GM21526 (cell line): ENCODE results near the gene ABHD12B.
"Not testable (repeated sequence)": the region's sequence is repeated elsewhere in the genome, so short reads cannot be mapped to it uniquely, and the experiment has no call there.

ENCODE experiments used
- ATAC-seq: cut with Tn5 transposase; IDR thresholded peaks from one replicate; pipeline ENCODE4 v1.9.1; 2021; ENCODE audit warnings: moderate library complexity; ENCODE audit not compliant: unreplicated experiment, low FRiP score

Gene ABHD12B

GRCh38 chr14:50932156-50932555, 60.3 kb downstream of the ABHD12B start:
- ATAC-seq: no peak

- ATAC-seq: no peak
Measured at GRCh38 chr14:50932592-50933495, 61.0 kb downstream of the ABHD12B start.

- ATAC-seq: no peak
Measured at GRCh38 chr14:50935126-50936015, 63.5 kb downstream of the ABHD12B start.

GRCh38 chr14:50936016-50936340, 64.1 kb downstream of the ABHD12B start:
- ATAC-seq: no peak

- no peak for ATAC-seq
Measured at GRCh38 chr14:50936882-50937281, 65.0 kb downstream of the ABHD12B start.

GRCh38 chr14:50937325-50937724, 65.5 kb downstream of the ABHD12B start:
- ATAC-seq: no peak

GRCh38 chr14:50937800-50938199, 65.9 kb downstream of the ABHD12B start:
- no peak for ATAC-seq

- ATAC-seq: no peak
Measured at GRCh38 chr14:50941151-50941550, 69.3 kb downstream of the ABHD12B start.

- not testable (repeated sequence) for ATAC-seq
Measured at GRCh38 chr14:50941638-50942037, 69.8 kb downstream of the ABHD12B start.

- no peak for ATAC-seq
Measured at GRCh38 chr14:50943261-50943942, 71.5 kb downstream of the ABHD12B start.

GRCh38 chr14:50943943-50944646, 72.2 kb downstream of the ABHD12B start, which contains the start of gene PYGL:
TSS of gene PYGL (minus strand) at chr14:50944483. CDS start at chr14:50944403, 80 bp downstream.
- ATAC-seq: peak; percentile 62

- ATAC-seq: no peak
Measured at GRCh38 chr14:50944647-50945413, 73.0 kb downstream of the ABHD12B start.

- ATAC-seq: no peak
Measured at GRCh38 chr14:50946234-50946935, 74.5 kb downstream of the ABHD12B start.

- no peak for ATAC-seq
Measured at GRCh38 chr14:50947446-50947845, 75.6 kb downstream of the ABHD12B start.

GRCh38 chr14:50948205-50948604, 76.4 kb downstream of the ABHD12B start:
- no peak for ATAC-seq

GRCh38 chr14:50951032-50951431, 79.2 kb downstream of the ABHD12B start:
- ATAC-seq: no peak

GRCh38 chr14:50953502-50953901, 81.6 kb downstream of the ABHD12B start:
- no peak for ATAC-seq
